HG03575 (cell line): ENCODE measurements around the gene XIAP.
"Not testable (repeated sequence)": the region's sequence is repeated elsewhere in the genome, so short reads cannot be mapped to it uniquely, and the experiment has no call there.

Experiments
- ATAC-seq: cut with Tn5 transposase; IDR thresholded peaks from one replicate; pipeline ENCODE4 v1.9.1; 2021; ENCODE audit not compliant: unreplicated experiment, insufficient number of reproducible peaks, low FRiP score; ENCODE audit errors: extremely low read depth

XIAP gene

GRCh38 chrX:123859846-123860838 lies at the start of gene XIAP:
Gene XIAP, plus strand, starts transcription at chrX:123860053. Its CDS starts 25,610 bp downstream, at chrX:123885663.
- ATAC-seq: no peak

- ATAC-seq: no peak
Measured at GRCh38 chrX:123814343-123814742, 45.5 kb upstream of the XIAP start.

DNA sequence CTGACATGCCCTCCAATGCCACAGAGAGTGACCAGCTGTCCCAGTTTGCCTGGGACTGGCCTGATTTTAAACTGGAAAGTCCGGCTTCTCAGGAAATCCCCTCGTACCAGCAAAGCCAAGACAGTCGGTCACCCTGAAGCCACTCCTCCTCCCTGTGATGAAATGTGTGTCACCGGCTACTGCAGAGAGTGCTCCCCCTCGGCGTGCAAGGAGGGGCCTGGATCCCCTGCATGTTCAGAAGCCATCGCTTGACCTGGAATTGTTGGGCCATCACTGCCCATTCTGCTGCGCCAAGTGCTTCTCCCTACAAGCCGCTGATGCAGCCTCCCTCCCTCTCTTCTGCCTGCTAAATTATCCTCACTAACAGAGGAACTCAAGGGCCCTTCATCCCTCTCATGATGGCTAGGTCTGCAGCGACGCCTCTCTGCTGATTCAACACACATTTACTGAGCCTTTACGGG lies 44.9 kb upstream of the XIAP start:
- not testable (repeated sequence) for ATAC-seq

DNA sequence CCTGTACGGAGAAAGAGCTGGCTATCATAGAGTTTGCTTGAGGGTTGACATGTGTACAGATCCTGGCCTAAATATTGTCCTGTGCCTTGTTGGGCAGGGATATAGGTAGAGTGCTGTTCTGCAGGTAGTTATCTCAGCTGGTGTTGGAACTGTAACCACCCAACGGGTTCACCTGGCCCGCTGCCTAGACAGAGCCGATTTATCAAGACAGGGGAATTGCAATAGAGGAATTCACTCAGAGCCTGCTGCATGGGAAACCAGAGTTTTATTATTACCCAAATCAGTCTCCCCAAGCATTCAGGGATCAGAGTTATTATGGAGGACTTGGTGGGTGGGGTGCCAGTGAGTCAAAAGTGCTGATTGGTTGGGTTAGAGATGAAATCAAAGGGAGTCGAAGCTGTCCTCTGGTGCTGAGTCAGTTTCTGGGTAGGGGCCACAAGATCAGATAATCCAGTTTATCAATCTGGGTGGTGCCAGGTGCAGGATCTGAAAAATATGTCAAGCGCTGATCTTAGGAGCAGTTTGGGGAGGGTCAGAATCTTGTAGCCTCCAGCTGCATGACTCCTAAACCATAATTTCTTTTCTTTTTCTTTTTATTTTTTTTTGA lies 42.5 kb upstream of the XIAP start:
- no peak for ATAC-seq

DNA sequence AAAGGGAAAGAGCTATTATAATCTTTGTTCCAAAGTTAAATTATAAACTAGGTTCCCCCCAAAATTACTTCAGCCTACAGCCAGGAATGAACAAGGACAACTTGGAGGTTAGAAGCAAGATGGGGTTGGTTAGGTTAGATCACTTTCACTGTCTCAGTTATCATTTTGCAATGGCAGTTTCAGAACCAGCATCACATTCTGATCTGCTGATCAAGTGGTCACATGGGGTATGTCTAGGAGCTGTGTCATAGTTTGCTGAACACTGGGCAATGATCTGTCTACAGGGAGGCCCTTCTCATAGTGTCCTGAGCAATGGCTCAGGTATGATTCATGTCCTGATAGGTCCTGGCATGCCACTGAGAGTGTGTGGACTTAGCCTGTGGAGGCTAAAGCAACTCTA lies 41.6 kb upstream of the XIAP start:
- no peak for ATAC-seq

GRCh38 chrX:123822965-123823364 lies 36.9 kb upstream of the XIAP start:
- ATAC-seq: no peak

DNA sequence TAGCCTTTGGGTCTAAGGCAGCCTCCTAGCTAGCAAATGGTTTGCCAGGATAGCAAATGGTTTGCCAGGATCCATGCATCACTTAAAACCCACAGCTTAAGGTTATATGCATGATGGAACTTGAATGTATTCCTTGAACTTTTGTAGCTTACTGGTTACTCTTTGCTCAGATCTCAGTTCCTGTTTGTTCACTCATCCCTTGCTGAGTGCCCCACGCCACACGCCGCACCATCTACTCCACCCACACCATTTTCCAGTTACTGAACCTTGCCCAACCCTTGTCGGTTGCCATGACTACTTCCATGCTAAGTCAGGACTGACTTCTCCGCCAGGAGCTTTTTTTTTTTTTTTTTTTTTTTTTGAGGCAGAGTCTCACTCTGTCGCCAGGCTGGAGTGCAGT lies 29.5 kb upstream of the XIAP start:
- no peak for ATAC-seq

DNA sequence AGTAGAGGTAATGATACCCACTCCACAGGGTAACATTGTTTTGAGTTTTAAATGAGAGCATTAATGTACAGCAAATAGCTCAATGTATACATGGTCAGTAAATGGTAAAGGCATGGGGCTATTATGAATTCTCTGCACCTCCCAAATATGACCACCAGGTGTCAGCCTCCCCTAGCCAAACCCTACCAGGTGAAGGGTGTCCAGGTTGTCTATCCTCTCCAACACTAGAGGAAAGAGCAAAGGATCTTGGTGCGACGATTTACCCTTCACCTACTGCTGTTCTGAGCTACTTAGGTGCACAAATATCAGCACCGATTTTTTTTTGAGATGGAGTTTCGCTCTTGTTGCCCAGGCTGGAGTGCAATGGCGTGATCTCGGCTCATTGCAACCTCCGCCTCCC lies 26.5 kb upstream of the XIAP start:
- ATAC-seq: peak; percentile 89

DNA sequence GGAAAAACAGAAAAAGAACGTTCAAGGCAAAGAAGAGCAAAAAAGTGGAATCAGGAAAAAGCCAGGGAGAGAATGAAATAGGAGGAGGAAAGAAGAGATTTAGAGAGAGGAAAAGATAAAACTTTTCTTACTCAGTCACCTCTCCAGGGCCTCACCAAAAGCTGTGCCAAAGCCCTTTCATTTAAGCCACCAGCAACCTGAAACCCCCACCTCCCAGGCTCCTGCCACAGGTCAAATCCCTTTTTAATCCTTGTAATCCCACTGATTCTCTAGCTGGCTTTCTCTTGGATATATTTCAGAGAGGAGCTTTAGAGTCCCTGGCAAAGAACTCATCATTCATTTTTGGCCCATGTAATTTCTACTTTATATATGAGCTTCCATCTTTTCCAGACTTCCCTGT lies 25.7 kb upstream of the XIAP start:
- ATAC-seq: no peak

DNA sequence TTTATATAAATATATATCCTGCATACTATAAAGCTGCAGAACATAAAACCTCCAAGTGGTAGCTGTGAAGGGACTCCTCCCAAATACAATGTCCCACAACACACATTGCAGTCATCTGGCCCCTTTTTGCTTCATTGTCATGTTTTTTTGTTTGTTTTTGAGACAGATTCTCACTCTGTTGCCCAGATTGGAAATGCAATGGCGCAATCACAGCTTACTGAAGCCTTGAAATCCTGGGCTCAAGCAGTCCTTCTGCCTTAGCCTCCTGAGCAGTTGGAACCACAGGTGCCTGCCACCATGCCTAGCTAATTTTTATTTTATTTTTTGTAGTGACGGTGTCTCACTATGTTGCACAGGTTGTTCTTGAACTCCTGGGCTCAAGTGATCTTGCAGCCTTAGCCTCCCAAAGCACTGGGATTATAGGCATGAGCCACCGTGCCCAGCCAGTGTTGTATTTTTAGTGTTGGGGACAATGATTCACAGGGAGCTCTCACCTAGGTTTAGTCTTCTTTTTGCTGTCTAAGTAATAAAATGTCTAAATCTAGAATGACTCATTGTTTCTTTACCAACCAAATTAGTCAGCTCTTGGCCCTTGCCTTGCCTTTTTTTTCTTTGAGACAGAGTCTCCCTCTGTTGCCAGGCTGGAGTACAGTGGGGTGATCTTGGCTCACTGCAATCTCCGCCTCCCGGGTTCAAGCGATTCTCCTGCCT lies 24.0 kb upstream of the XIAP start:
- ATAC-seq: no peak

GRCh38 chrX:123845129-123845528 lies 14.7 kb upstream of the XIAP start:
- ATAC-seq: not testable (repeated sequence)

DNA sequence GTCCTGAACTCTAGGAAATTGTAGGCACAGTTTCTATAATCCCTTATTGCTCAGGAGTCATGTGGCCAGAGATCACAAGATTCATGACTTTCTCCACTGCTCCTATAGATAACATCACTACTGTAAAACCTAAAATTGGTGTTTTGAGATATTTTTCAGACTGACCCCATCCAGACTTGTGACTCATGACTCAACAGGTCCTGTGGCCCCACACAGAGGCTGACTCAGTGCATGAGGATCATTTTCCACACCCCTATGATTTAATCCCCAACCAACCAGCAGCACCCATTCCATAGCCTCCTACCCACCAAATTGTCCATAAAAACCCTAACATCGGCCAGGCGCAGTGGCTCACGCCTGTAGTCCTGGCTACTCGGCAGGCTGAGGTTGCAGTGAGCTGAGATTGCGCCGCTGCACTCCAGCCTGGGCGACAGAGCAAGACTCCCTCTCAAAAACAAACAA lies 13.2 kb upstream of the XIAP start:
- no peak for ATAC-seq

DNA sequence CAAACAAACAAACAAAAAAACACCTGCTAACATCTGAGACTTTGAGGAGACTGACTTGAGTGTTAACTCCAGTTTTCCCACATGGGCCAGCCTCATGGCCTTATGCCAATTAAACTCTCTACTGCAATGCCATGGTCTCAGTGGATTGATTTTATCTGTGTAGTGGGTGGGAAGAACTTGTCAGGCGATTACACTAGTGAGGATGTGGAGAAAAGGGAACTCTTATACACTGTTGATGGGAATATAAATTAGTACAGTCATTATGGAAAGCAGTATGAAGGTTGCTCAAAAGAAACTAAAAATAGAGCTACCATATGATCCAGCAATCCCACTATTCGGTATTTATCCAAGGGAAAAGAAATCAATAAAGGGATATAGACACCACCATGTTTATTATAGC lies 12.8 kb upstream of the XIAP start:
- ATAC-seq: no peak

GRCh38 chrX:123849096-123849495 lies 10.8 kb upstream of the XIAP start:
- no peak for ATAC-seq

GRCh38 chrX:123849906-123850305 lies 9.9 kb upstream of the XIAP start:
- ATAC-seq: not testable (repeated sequence)

GRCh38 chrX:123851079-123851478 lies 8.8 kb upstream of the XIAP start:
- no peak for ATAC-seq

DNA sequence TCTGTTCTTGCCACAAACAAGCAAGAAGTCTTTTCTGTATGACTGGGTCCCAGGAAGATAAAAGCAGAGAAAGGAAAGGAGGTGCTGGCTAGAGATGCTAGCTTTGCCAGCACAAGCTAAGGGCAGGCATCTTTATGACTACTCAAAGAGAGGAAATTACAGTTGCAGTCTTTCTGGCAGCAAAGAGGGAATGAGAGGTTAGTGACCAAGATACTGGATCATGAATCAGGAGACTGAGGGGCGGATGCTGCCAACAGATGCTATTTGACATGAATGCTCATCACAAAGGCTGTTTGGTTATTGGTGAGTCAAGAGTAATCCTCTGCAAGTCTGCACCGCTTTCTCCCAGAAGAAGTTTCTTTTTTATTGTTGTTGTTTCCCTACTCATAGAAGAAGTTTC lies 5.5 kb upstream of the XIAP start:
- no peak for ATAC-seq

DNA sequence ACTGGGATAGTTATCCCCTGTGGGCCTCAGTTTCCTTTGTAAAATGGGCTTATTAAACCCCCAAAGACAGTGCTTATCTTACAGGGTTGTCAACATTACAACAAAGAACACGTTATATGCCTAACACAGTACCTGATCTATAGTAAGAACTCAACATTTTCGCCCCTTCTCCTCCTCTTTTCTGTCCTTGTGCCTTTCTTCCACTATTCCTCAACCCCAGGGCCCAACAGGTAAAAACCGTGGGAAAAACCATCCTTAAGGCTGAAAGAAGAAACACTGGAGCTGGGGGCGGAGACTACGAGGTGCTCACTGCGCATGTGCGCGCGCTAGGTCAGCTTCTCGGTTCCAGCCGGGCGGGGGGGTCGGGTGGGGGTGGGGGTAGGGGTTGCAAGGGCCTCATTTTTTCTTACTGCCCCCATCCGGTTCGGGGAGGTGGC lies 426 bp upstream of the XIAP start:
- ATAC-seq: no peak

GRCh38 chrX:123860983-123861382 lies 1.1 kb downstream of the XIAP start:
- no peak for ATAC-seq
